K562 (cell line): ENCODE measurements around the gene MRPL28. TPM values are rescaled to one million over a fixed set of nuclear protein-coding genes. Genes with fewer than 3 reads are reported as not detected.

ENCODE experiments used
- ARID1B ChIP-seq: fragments of 450-650 bp; IDR thresholded peaks from 2 replicates; pipeline ENCODE4 v1.6.1; 2016; ENCODE audit warnings: antibody characterized with exemption, mild to moderate bottlenecking, inconsistent platforms
- ARNT ChIP-seq, 2 experiments: fragments of 450-650 bp; IDR thresholded peaks; 2 replicates each; pipeline ENCODE4 v1.6.1; 2016; ENCODE audit warnings: mild to moderate bottlenecking in 1 of 2
- CHD2 ChIP-seq: IDR thresholded peaks from 2 replicates; pipeline ENCODE4 v1.6.1; 2011; ENCODE audit warnings: low read depth, low read length
- CUX1 ChIP-seq: fragments of 200-800 bp; sonication (Bioruptor generic); IDR thresholded peaks from 2 replicates; pipeline ENCODE4 v1.6.1; 2016; ENCODE audit warnings: missing genetic modification characterization, missing compliant biosample characterization
- HDAC2 ChIP-seq: fragments of 450-650 bp; IDR thresholded peaks from 2 replicates; pipeline ENCODE4 v1.6.1; 2016; ENCODE audit warnings: mild to moderate bottlenecking
- HES1 ChIP-seq: fragments of 450-650 bp; IDR thresholded peaks from 2 replicates; pipeline ENCODE4 v1.6.1; 2016; ENCODE audit warnings: low read depth, mild to moderate bottlenecking, moderate library complexity
- HLTF ChIP-seq: fragments of 450-650 bp; IDR thresholded peaks from 2 replicates; pipeline ENCODE4 v1.6.1; 2016
- LARP7 ChIP-seq: fragments of 450-650 bp; IDR thresholded peaks from 2 replicates; pipeline ENCODE4 v1.6.1; 2016
- RBBP5 ChIP-seq: fragments of 200-600 bp; sonication (generic); IDR thresholded peaks from 2 replicates; pipeline ENCODE4 v1.6.1; 2012; ENCODE audit warnings: borderline replicate concordance, mild to moderate bottlenecking, low read length, control low read depth, inconsistent platforms; ENCODE audit not compliant: insufficient read depth, poor library complexity, severe bottlenecking
- SAFB2 ChIP-seq: fragments of 200-400 bp; formaldehyde crosslinking; IDR thresholded peaks from 2 replicates; pipeline ENCODE4 v1.6.1; 2018; ENCODE audit warnings: borderline replicate concordance, low read length, low read depth, moderate library complexity; ENCODE audit not compliant: severe bottlenecking
- SMAD4 ChIP-seq: fragments of 250-450 bp; sonication (Bioruptor Pico); conservative IDR thresholded peaks from 2 replicates; pipeline ENCODE4 v1.8.0; 2021; ENCODE audit warnings: inconsistent platforms, mild to moderate bottlenecking, moderate library complexity
- SOX6 ChIP-seq: fragments of 450-650 bp; IDR thresholded peaks from 2 replicates; pipeline ENCODE4 v1.6.1; 2014; ENCODE audit warnings: mild to moderate bottlenecking
- TCF3 ChIP-seq: sonication (generic); formaldehyde crosslinking; IDR thresholded peaks from 2 replicates; pipeline ENCODE4 v1.4.0; 2020; ENCODE audit warnings: mild to moderate bottlenecking, missing genetic modification reagents
- TFAP4 ChIP-seq: sonication (generic); formaldehyde crosslinking; IDR thresholded peaks from 2 replicates; pipeline ENCODE4 v1.8.0; 2022; ENCODE audit warnings: missing genetic modification reagents, mild to moderate bottlenecking, moderate library complexity, borderline replicate concordance
- TFE3 ChIP-seq: fragments of 450-650 bp; formaldehyde crosslinking; IDR thresholded peaks from 2 replicates; pipeline ENCODE4 v1.4.0; 2020; ENCODE audit warnings: mild to moderate bottlenecking, mixed read lengths
- TRIM24 ChIP-seq, 2 experiments: fragments of 450-650 bp; IDR thresholded peaks; 2 replicates each; pipeline ENCODE4 v1.6.1; 2016
- ZEB2 ChIP-seq: fragments of 450-650 bp; IDR thresholded peaks from 2 replicates; pipeline ENCODE4 v1.6.1; 2016
- ZNF263 ChIP-seq: sonication (generic); formaldehyde crosslinking; IDR thresholded peaks from 2 replicates; pipeline ENCODE4 v1.8.0; 2022; ENCODE audit warnings: mild to moderate bottlenecking, missing genetic modification reagents, borderline replicate concordance
- ZNF830 ChIP-seq: fragments of 250-450 bp; sonication (Bioruptor Pico); IDR thresholded peaks from 2 replicates; pipeline ENCODE4 v1.5.0; 2021; ENCODE audit warnings: mild to moderate bottlenecking
- polyA plus RNA-seq, 8 experiments: library from polyadenylated mRNA; depleted of rRNA in 4 of 8; stranded (reverse) in 5 of 8; unstranded in 3 of 8; fragments of >200 nt; fragmentation: Nextera tagmentation in 2 of 8; fragmentation: Illumina TruSeq in 1 of 8; extraction: Ambion mirVana in 2 of 8; extraction: Trizol in 1 of 8; gene quantifications; 2 replicates each; pipeline versions ENCODE4 v1.2.1 to v1.2.3, GENCODE V29; 2011 to 2014; ENCODE audit warnings: inconsistent platforms in 1 of 8, missing spikeins in 1 of 8
- total RNA-seq, 7 experiments: library from RNA; depleted of rRNA in 6 of 7; stranded (reverse); fragments of >200 nt in 6 of 7; fragmentation: Illumina TruSeq in 2 of 7; extraction: Trizol in 2 of 7; gene quantifications; 2 replicates each; pipeline versions ENCODE4 v1.2.1 to v1.2.3, GENCODE V29; 2011 to 2021; ENCODE audit warnings: low replicate concordance in 1 of 7

Gene MRPL28
- total and polyA plus RNA-seq, 9 of the 15 experiments (the other 6 are each of a cell fraction or from before 2014, with no cell fraction given), result 2.5 to 323 (median 175) TPM

GRCh38 chr16:405548-406506, 35.5 kb upstream of the MRPL28 start (continued):
- TF ChIP-seq HDAC2 (0 out of 2 replicates have a peak, but pooled peaks have one; percentile 45), LARP7 (no peak), TFAP4 (CRISPR knock-in tag) (peak; percentile 80), CHD2 (no peak), ZEB2 (0 out of 2 replicates have a peak, but pooled peaks have one; percentile 20), ZNF263 (CRISPR knock-in tag) (peak; percentile 97), HES1 (no peak), TFE3 (CRISPR knock-in tag) (no peak), TRIM24 (IDR thresholded peaks at IDR 0.05) (0 out of 4 replicates have a peak, but pooled peaks of 1 of the 2 experiments have one; percentile 47), TCF3 (CRISPR knock-in tag) (0 out of 2 replicates have a peak, but pooled peaks have one; percentile 15), ARID1B (peak; percentile 73), ARNT (IDR thresholded peaks at IDR 0.05) (no peak), RBBP5 (peak; percentile 72), CUX1 (CRISPR knock-in tag) (no peak), SAFB2 (no peak), ZNF830 (CRISPR knock-in tag) (no peak), SOX6 (peak; percentile 85; the same call in 1 of the 2 replicates), SMAD4 (CRISPR knock-in tag) (0 out of 2 replicates have a peak, but pooled peaks have one; percentile 56), HLTF (no peak)
